HG02759 (cell line): ENCODE data around the gene CDH13.

Source experiments
- ATAC-seq: cut with Tn5 transposase; IDR thresholded peaks from one replicate; pipeline ENCODE4 v1.9.1; 2021; ENCODE audit warnings: mild to moderate bottlenecking, moderate library complexity; ENCODE audit not compliant: unreplicated experiment

The CDH13 gene

DNA sequence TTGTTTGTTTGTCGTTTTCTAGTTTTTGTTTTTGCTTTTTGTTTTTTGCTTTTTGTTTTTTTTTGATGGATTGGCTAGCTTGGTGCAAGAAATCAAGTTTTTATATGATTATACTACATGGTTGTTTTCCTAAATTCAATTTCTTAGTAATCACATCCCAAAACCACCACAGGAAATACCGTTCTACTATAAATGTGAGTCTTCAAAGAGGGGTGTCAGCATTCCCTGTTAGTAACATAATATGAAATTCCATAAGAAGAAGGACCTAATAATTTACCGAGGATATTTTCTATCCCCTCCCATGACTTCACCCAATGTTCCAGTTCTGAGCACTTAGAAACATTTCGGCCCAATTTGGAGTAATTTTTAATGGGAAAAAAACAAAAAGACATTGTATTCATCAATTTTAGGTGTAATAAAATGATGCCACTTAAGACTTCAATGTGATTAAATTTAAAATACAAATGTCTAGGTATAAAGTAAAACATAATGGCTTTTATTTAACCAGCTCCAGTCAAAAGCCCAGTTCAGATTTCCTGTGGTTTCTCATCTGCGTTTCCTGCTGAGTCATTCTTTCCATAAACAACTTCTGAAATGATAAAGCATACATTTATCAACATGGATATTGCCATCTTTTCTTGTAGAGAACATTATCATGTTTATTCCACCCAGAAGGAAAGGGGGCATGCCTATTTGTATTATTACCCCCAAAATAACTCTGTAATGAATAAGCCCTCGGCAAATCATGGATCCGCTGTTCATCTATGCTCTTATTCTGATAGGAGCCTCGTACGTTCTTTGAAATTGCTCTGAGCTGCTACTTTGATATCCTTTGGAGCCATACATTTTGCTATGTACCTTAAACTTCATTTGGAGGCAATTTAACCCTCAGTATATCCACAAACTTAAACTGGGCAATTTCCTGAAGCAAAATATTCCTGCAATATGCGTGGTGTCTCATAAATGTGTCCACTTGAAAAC, 1209.1 kb downstream of the CDH13 start:
- ATAC-seq = no peak

DNA sequence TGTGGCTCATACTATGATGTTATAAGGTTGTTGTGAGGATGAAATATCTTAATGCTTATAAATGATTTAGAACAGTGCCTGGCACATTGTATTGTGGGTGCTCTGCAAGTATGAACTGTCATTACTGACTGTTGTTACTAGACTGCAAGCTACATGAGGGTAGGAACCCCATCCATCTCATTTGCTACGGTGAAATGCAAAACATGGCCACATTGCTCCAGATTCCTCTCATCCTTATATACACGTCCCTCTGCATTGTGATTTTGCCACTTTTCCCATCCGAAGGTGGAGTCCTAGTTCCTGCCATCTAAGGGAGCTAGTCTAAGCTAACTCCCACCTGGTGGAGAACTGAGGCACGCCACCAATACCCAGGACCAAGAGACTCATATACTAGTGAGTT, 1210.8 kb downstream of the CDH13 start:
- no peak for ATAC-seq

DNA sequence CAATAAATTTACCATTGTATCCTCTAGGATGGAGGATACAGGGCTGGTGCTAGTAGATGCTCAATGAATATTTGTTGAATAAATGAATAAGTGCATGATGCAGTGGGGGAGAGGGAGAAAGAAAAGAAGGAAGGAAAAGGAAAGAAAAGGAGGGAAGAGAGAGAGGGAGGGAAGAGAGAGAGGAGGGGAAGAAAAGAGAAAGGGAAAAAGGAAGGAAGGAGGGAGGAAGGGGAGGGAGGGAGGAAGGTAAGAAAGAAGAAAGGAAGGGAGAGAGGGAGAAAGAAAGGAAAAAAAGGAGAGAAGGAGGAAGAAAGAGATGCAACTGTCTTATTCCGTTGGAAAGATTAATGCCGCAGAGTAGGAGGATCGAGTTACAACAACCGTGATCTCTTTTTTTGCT, 1211.4 kb downstream of the CDH13 start:
- no peak for ATAC-seq

DNA sequence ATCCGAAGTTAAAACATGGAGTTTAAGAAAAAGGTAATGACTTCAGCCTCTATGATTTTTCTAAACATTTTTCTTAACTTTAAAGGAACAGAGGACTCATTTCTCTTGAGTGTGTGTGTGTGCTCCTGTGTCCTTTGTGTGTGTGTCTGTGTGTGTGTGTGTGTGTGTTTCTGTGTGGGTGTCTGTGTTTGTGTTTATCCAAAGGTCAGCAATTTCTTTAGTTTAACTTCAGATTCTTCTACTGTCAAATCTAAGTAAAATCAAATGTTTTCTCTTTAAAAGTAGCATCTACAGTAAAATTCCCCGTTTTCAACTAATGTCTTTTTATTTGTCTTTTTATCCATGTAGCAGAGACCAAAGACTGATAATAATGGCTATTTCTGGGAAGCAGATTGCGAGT, 1212.8 kb downstream of the CDH13 start:
- ATAC-seq = no peak

DNA sequence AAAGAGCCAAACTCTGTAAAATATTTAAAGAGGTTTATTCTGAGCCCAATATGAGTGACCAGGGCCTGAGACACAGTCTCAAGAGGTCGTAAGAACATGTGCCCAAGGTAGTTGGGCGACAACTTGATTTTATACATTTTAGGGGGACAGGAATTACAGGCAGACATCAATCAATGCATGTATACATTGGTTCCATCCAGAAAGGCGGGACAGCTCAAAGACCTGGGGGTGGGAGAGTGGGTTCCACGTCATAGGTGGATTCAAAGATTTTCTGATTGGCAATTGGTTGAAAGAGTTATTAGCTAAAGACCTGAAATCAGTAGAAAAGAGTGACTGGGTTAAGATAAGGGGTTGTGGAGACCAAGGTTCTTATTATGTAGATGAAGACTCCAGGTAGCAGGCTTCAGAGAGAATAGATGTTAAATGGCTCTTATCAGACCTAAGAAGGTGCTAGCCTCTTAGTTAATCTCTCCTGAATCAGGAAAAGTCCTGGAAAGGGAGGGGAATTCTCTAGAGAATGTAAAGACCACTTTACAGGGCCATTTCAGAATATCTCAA, 1213.4 kb downstream of the CDH13 start:
- ATAC-seq = no peak

DNA sequence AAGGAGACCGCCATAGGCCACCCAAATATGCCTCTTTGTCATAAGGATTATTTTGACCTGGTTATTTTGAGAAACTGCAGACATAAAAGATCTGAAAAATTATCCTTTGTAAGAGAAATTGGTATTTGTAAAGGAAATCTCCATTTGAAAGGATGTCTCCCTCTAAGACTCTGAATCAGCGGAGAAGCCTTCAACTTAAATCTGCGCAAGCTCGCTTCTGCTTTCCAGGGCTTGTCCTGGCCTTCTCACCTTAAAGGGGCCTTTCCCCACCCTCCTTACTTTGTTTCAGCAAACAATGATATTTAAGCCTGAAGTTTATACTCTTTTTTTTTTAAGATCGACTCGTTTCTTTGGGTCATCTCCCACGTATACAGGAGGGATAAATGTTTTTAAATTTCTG, 1215.5 kb downstream of the CDH13 start:
- no peak for ATAC-seq

DNA sequence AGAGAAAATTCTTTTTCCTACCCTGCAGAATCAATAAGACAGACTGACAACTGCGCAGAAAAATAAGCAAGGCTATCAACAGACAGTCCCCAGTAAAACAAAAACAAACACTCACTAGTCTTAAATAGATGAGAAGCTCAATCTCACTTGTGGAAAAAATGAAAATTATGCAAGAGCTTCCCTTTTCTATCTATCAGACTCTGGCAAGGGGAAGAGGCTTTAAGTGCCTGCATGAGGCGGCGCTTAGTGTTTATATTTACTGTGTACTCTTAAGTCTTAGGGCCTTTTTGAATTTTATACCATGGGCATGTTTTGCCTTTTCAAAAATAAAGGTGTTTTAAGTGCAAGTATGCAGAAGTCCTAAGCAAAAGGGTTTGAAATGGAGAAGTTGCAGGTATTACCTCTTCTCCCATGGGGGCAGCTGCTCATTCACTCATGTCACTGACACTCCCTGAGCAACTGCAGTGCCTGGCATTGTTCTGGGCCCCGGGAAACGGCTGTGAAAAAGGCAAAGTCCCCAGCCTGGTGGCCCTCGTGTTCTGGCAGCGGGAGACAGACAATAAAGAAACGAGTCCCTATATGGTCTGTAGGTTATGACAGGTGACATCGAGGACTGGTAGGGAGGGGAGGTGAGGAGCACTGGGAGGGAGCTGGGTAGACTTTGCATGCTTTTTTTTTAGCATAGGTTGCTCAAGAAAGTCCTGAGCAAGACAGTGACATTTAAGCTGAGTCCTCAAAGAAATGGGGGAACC, 1216.2 kb downstream of the CDH13 start:
- ATAC-seq = no peak

DNA sequence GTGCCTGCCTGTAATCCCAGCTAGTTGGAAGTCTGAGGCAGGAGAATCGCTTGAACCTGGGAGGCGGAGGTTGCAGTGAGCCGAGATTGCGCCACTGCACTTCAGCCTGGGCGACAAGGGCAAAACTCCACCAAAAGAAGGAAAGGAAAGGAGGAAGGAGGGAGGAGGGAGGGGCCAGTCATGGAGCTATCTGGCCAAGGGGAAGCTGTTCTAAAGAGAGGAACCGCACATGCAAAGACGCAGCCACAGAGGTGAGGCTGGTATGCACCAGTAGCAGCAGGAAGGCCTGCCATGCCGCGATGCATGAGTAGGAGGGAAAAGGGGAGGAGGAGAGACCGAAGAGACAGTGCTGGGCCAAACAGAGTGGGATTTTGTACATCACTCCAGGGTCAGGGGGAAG, 1216.9 kb downstream of the CDH13 start:
- no peak for ATAC-seq

DNA sequence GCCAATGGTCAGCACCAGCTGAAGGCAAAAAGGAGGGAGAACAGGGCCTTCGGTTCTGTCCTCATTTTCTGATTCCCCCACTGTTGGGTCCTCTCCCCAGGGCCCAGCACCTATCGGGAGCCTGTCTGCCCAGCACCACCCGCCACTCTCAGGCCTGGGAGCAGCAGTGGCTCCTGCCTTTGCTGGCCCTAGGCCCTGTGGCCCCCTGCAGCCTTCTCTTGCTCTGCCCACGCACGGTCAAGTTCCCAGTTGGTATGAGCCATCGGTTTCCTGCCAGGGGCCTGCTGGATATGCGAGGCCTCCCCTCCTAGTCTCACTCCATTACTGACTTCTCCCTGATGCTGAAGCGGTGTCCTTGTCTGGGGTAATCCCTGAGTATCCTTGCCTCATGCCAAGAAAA, 1218.5 kb downstream of the CDH13 start:
- no peak for ATAC-seq

DNA sequence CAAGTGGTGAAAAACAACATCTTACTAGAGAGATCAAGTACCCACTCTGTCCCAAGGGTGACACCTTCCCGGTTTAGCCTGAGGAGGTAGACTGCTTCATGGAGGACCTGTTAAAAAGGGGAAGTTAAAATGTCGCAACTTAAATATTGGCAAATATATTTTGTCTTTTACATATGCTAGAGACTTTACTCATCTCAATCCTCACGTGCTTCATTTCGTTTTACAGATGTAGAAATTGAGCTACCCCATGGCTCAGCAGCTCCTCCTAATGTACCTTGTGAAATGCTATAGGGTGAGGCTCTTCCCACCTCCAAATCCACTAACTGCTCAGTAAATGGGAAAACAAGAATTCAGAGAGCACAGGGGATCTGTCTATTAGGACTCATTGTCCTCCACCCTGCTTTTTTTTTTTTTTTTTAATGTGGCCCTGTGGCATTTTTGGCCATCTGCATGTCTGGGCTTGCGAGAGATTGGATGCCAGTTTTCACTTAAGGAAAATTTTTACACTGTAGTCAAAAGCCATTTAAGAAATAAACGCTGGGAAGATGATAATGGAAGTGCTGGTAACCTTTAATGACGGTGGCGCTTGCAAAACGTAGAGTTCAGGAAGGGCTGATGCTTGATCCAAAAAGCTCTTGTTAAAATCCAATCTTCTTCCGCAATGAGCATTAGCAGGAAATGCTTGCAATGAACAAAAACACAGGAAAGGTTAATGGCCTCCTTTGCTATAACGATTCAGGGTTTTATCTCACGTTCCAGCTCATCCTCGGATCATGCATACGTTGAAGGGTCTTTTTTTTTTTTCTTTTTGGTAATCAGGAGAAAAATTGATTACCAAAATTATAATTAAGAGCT, 1220.8 kb downstream of the CDH13 start:
- no peak for ATAC-seq

DNA sequence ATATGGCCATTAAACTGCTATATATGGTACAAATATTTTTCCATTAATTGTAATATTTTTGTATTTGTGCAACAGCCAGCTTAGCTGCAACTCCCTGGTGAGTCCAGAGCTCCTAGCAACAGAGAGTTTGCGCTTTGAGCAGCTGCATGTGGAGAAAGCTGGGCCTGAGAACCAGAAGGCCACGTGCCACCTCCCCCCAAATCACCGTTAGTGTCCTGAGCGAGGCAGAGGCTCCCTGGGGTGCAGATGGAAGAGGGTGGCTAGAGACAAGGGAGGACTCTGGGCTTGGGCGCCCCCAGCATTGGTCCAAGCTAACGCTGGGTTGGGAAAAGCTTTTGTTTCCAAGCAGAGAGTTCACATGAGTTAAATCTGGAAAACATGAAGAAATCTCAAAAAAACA, 1222.7 kb downstream of the CDH13 start:
- no peak for ATAC-seq
